Measurements from ENCODE around the gene RTN4.

RTN4 gene

DNA sequence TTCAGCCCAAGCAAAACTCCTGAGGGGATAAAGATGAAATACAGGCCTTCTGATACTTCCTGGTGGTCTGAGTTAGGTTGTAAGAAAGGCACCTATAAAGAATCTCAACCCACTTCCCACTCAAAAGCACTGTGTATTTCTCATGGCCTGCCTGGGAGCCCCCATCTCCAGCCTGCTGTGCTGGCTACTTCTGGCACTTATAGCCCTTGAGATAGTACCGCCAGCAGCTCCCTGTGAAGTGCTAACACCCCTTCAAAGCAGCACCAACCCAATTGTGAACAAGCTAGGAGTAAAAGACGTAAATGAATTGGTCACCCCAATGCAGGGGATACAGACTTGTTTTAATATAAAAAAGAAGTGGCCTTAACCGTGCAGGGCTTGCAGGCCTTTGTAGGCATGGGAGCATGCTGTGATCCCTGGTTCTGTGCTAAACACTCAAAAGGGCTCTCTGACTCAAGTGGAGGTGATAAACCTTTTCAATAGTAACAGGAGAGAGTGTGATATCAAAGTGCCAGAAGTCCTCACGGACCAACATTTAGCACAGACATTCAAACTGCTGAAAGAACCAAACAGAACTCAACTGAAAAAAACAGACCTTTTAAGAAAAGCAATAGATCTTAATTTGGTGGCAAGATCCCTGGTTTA is 80.8 kb downstream of the RTN4 start:
- DNase-seq (ENCODE audit: low read depth in 2 of 2): no peak

- no peak for DNase-seq (ENCODE audit: low read depth in 2 of 2)
Observed at GRCh38 chr2:54968561-54969218, 81.6 kb downstream of the RTN4 start.

GRCh38 chr2:54967759-54968365 is 82.4 kb downstream of the RTN4 start:
- no peak for DNase-seq (ENCODE audit: low read depth in 2 of 2)

DNA sequence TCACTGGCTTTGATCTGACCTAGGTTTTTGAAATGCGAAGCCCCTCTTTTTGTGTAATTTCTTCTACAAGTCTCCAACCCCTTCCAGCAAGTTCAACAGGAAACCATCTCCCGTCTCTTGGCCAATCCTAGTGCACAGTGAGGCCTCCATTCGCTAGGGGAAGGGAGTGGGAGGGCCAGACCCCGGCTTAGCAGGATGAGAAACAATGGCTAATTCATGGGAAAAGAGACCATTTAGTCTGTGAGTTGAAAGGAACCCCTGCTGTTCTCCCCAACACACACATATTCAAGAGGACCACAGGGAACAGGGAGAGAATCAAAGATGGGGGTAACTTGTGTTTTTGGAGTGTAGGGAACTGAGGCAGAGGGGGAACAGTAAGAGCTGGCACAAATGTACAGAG is 83.0 kb downstream of the RTN4 start:
- DNase-seq (ENCODE audit: low read depth in 2 of 2): no peak

GRCh38 chr2:54966837-54967236 is 83.4 kb downstream of the RTN4 start:
- no peak for DNase-seq (ENCODE audit: low read depth in 2 of 2)

DNA sequence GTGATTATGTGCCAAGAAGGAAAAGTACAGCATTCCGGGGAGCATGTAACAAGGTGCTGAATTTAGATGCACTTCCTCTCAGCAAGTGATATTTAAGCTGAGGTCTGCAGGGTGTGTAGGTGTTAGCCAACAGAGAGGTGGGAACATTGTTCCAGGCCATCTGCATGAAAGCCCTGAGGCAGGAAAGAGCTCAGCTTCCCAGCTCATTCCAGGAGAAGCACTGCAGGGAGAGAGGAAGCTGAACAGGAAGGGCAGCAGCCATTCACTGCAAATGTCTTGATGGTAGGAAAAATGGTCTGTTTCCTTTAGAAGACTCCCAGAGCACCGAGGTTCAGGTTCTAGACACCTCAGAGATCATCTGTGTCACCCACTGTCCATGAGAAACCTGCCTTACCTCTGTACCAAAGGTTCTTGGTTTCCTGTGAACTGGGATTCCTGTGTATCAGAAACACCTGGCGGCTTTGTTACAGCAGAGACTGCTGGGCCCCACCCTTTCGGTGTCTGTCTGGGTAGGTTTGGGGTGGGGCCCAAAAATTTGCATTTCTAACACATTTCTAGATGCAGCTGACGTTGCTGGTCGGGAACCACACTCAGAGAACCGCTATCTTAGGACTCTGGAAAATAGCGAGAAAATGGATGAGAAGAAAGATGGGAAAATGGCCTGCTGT is 84.0 kb downstream of the RTN4 start:
- DNase-seq (ENCODE audit: low read depth in 2 of 2): no peak

GRCh38 chr2:54965425-54965824 is 84.8 kb downstream of the RTN4 start:
- no peak for DNase-seq (ENCODE audit: low read depth in 2 of 2)

- no peak for DNase-seq (ENCODE audit: low read depth in 2 of 2)
Observed at GRCh38 chr2:54964816-54965215, 85.4 kb downstream of the RTN4 start.

DNA sequence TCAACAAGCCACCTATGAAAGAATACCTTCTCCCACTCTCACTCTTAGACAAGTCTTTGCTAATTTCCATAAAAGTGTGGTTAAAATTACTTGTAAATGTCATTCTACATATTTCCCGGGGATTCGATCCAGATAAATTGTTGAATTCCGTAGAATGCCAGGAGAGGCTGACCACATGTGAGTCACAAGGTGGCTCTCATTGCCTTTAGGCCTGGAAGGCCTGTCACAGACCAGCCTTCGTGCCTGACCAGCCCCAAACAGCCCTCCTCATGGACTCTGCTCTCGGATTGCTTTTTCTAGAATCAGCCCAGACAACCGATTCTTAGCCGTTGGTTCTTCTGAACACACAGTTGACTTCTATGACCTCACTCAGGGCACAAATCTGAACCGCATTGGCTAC is 86.0 kb downstream of the RTN4 start:
- no peak for DNase-seq (ENCODE audit: low read depth in 2 of 2)

DNA sequence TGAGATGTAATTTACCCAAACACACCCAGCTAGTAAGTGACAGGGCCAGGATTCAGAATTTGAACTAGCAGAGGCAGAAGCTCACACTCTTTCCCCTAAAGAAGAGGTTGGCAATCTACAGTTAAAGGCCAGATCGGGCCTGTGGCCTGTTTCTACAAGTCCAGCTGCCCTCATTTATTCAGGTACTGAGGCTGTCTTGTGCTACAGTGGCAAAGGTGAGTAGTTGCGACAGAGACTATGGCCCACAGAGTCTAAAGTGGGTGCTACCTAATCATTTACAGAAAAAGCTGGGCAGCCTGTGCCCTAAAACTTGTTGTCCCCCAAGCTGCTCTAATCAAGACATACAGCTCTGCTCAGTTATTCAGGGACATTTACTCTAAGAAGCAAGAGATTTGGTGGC is 86.8 kb downstream of the RTN4 start:
- DNase-seq (ENCODE audit: low read depth in 2 of 2): no peak

DNA sequence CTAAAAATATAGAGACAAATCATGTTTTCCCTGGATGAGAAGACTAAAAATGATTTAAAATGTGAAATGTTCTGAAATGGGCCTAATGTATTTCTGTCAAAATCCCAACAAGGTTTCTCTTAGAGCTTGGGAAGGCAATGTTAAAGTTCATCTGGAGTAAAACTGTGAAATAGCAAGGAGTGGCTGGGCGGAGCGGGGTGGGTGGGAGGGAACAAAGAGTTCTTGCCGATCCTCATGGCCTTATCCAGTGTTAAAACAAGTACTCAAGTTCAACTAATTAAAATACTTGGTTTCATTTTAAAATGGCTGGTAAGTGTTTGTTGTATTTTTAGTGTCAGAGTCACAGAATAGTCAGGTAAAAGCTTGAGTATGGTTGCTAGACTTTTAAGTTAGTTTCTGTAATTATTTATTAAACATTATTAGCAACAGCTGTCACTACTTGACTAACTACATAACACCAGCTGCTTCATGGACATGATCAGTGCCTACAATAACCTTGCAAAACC is 87.3 kb downstream of the RTN4 start:
- DNase-seq (ENCODE audit: low read depth in 2 of 2): no peak

- DNase-seq (ENCODE audit: low read depth in 2 of 2): no peak
Observed at GRCh38 chr2:54962511-54962910, 87.7 kb downstream of the RTN4 start.

DNA sequence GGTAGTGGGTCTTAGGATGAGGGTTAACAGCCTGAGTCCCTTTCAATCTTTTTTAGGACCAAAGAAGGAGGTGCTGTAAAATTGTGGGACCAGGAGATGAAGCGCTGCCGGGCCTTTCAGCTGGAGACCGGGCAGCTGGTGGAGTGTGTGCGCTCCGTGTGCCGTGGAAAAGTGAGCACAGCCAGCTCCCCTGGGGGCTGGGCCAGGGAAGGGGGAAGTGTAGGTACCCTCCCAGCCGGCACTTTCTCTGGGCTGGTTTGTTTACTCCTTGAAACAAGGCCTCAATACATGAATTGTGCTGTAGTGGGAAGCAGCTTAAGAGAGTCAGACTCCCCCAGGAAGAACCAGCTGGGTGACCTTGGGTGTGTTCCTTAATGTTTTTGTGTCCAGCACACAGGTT is 90.1 kb downstream of the RTN4 start:
- DNase-seq (ENCODE audit: low read depth in 2 of 2): no peak

DNA sequence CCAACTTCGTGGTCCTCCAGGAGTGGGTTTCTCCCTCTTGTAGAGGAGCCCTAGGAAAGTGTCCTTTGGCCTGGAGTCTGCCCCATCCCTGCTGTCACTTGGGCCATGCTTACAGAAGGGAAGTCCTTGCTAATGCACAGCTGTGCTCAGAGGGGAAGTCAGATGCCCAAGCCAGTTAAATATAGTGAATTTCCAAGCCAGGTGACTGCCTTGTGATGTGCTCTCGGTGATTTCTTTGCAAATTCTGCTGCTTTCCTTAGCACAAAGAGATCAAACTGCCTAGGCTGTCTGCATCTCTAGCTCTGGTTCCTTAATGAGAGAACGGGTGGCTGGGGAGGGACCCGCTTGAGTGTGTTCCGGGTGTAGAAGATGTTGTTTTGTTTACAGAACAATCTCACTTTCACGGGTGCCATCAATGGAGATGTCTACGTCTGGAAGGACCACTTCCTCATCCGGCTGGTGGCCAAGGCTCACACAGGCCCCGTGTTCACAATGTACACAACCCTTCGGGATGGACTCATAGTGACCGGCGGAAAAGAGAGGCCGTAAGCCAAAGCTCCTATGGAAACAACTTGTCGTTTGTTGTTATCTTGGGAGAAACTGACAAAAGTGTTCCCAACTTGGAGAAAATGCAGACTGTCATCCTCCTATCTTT is 91.4 kb downstream of the RTN4 start:
- no peak for DNase-seq (ENCODE audit: low read depth in 2 of 2)

DNA sequence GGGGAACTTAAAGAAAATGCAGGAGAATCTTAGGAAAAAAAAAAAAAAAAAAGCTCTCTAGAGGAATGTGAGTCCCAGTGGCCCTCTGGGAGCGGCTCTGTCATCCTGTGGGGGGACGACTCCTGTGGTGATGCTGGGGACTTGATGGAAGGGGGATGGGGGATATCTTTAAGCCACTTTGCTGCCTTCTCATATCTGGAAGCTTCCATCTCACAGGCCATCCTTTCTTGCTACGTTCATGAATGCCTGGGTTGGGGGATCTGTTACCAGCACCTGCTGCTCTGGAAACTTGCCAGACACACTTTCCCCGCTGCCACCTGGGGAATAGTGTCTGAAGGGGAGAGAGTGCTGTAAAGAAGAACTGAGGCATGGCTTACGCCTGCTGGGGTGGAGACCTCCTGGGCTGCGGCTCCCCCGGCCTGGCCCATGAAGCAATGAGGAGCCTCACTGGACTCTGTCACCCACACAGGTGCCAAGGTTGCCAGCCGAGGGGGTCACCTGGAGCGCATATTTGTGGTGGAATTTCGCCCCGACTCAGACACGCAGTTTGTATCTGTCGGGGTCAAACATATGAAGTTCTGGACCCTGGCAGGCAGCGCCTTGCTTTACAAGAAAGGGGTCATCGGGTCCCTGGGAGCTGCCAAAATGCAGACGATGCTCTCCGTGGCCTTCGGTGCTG is 92.8 kb downstream of the RTN4 start:
- no peak for DNase-seq (ENCODE audit: low read depth in 2 of 2)

DNA sequence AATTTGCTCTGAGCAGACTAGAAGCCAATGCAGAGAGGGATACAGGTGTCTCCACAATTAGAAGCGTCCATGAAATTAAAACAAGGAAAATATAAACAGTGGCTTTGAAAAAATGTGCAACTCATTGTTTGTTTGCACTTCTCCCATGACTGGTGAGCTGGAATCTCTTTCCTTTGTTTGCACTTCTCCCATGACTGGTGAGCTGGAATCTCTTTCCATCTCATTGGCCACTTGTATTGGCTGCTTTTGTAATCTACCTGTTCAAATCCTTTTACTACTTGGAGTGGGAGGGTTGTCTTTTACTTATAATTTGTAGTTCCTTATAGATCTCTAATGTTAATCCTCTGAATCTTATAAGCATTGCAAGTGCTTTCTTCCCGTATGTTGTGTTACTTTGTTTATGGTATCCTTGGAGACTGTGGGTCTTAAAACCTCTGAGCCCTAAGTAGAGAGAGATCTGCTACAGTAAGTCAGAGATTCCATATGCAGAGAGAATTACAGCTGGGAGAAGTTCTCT is 94.1 kb downstream of the RTN4 start:
- no peak for DNase-seq (ENCODE audit: low read depth in 2 of 2)

- DNase-seq (ENCODE audit: low read depth in 2 of 2): no peak
Observed at GRCh38 chr2:54955358-54956110, 94.7 kb downstream of the RTN4 start.

DNA sequence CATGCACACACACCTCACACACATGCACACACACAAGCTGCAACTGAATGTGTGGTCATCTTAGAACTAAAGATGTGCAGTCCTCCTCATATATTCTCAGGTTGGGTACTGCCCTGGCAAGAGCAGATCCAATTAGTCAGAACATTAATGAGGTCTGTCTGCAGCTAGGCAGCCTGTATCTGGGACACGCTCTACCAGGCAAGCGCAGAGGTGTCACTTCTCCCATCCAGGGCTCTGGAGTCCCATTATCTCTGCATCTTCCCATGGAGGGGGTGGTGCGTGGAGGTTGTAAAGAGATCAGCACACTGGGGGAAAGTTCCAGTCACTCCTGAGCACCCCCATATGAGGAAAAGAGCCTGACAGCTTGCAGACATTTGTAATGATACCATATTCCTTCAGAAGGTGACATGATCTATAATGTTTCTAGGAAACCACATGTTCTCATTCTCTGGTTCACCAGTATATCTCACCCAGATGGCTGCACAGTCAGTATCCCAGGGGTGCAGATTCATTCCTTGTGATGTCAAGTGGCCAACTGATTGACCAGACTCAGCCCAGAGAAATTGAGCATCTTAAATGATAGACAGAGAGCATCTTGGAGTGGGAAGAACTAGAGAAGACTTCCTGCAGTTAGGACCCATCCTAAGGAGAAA is 95.4 kb downstream of the RTN4 start:
- no peak for DNase-seq (ENCODE audit: low read depth in 2 of 2)

DNA sequence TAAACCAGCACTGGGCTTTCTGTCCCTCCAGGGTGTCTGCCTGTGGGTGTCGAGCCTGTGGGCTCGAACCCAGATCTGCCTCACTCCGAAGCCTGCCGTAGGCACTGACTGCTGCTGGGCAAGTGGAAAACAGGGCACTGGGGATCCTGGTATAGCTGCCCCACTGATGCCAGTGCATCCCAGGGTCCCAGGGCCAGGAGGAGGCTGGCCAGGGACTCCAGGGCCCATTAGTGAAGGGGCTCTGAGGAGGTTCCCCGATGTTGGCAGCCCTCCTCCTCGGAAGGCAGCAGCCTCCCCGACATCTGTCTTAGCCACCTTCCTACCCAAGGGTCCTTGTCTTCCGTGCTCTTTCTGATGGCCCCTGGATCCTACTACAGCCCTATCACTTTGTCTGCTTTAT is 96.1 kb downstream of the RTN4 start:
- DNase-seq (ENCODE audit: low read depth in 2 of 2): no peak

DNA sequence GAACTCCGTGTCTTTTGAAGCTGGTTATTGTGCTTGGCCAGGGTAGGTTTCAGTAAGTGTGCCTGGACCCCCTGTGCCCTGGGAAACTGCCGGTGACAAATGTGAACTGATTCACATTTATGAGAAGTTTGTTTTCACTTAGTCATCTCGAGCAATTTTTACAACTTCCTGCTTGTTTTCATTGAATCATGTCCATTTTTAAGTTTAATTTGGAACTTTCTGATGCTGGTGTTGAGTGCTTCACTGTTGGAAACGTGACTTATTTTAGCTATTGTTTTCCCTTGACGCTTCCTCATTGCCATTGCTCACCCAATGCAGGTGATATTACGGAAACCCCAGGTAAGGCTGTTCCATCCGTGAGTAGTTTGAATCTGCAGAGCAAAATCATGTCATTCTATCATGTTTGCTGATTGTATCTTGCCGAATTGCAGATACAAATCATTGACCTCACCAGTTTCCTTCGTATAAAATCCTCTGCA is 97.2 kb downstream of the RTN4 start:
- no peak for DNase-seq (ENCODE audit: low read depth in 2 of 2)

Measured in fibroblast of skin of left biceps (primary cell).